Breast epithelium (tissue), 3 donors: ENCODE results near the gene ARHGEF17.

ENCODE experiments used
- CTCF ChIP-seq, 3 donors: fragments of 450-650 bp; IDR thresholded peaks; one replicate each; pipeline ENCODE4 v1.5.1; 2016 to 2017; ENCODE audit warnings: antibody characterized with exemption in 3 of 3, mild to moderate bottlenecking in 3 of 3, moderate library complexity in 3 of 3
- POLR2A ChIP-seq: fragments of 450-650 bp; IDR thresholded peaks from one replicate; pipeline ENCODE4 v1.6.1; 2016; ENCODE audit warnings: antibody characterized with exemption, mild to moderate bottlenecking, moderate library complexity
- POLR2AphosphoS5 ChIP-seq, 3 donors: sonication (generic); formaldehyde crosslinking; IDR thresholded peaks; one replicate each; pipeline ENCODE4 v1.6.1; 2017; ENCODE audit warnings: antibody characterized with exemption in 3 of 3

DNA sequence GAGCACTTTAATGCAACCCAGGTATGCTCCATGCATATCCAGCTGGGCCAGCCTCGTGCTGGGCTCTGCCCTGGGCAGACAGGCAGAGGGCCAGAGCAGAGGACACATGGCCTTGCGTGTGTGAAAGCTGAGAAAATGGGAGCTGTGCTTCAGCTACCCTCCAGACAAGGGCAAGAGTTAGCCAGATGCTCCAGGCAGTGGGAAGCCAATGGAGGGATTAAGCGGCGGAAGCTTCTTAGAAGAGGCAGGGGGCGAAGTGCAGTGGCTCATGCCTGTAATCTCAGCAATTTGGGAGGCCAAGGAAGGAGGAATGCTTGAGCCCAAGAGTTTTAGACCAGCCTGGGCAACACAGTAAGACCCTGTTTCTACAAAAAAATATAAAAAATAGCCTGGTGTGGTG lies 9.8 kb upstream of the ARHGEF17 start:
- no peak for TF ChIP-seq CTCF (IDR thresholded peaks at IDR 0.05)
- no peak for TF ChIP-seq POLR2AphosphoS5 (IDR thresholded peaks at IDR 0.05)
- TF ChIP-seq POLR2A: no peak
